Kidney (tissue), 14 donors: ENCODE measurements around the gene PLA2G4E. TPM values are rescaled to one million over a fixed set of nuclear protein-coding genes. Genes with fewer than 3 reads are reported as not detected.

Experiments used
- DNase-seq, 5 donors: peaks; one replicate each; pipeline ENCODE4 v3.0.0-alpha.2; 2013 to 2020
- FAIRE-seq: peaks from 2 replicates; lab custom pipeline; 2012; peaks lifted over from hg19 to GRCh38; lab: Jason Lieb, UNC
- H3K27ac ChIP-seq, 2 donors: one replicate each; pipeline ENCODE4 v1.7.0; 2013; ENCODE audit warnings: low read depth in 2 of 2, low read length in 2 of 2, inconsistent platforms in 1 of 2
- H3K27me3 ChIP-seq: one replicate; pipeline ENCODE4 v1.7.1; 2013; ENCODE audit warnings: low read length, inconsistent platforms; ENCODE audit not compliant: control insufficient read depth, insufficient read depth
- H3K36me3 ChIP-seq, 3 donors: one replicate each; pipeline versions ENCODE4 v1.7.0 to v1.7.1; 2013; ENCODE audit warnings: low read length in 3 of 3, control low read depth in 1 of 3, inconsistent platforms in 1 of 3; ENCODE audit not compliant: insufficient read depth in 3 of 3, control insufficient read depth in 2 of 3
- H3K4me1 ChIP-seq, 3 donors: one replicate each; pipeline versions ENCODE4 v1.7.0 to v1.7.1; 2013; ENCODE audit warnings: low read length in 3 of 3, inconsistent platforms in 1 of 3, low read depth in 1 of 3; ENCODE audit not compliant: control insufficient read depth in 2 of 3, insufficient read depth in 2 of 3
- H3K4me3 ChIP-seq, 3 donors: one replicate each; pipeline versions ENCODE4 v1.7.0 to v1.8.1; 2013; ENCODE audit warnings: low read length in 3 of 3, control low read depth in 1 of 3, inconsistent platforms in 1 of 3
- H3K9ac ChIP-seq, 3 donors: one replicate each; pipeline versions ENCODE4 v1.7.0 to v1.7.1; 2013; ENCODE audit warnings: low read length in 3 of 3, control low read depth in 1 of 3, inconsistent platforms in 1 of 3
- H3K9me3 ChIP-seq, 3 donors: one replicate each; pipeline versions ENCODE4 v1.7.0 to v1.7.1; 2013; ENCODE audit warnings: low read length in 3 of 3, control low read depth in 1 of 3, inconsistent platforms in 1 of 3; ENCODE audit not compliant: control insufficient read depth in 2 of 3, insufficient read depth in 1 of 3
- CTCF ChIP-seq: IDR thresholded peaks from 3 replicates; pipeline ENCODE4 v1.5.1; 2012; ENCODE audit warnings: mild to moderate bottlenecking, moderate library complexity, borderline replicate concordance; ENCODE audit not compliant: insufficient read depth; ENCODE audit errors: extremely low read depth
- intact Hi-C: fragments of 100-400 bp; cut with DNase I; formaldehyde crosslinking; loops from one replicate; pipeline ENCODE4 v1.11.1; 2022
- polyA plus RNA-seq: library from polyadenylated mRNA; stranded (reverse); fragments of 350-450 nt; fragmentation: Illumina TruSeq; extraction: RNeasy Lipid Tissue Mini Kit (QIAGEN cat#74804); gene quantifications from one replicate; pipeline ENCODE4 v1.2.3, GENCODE V29; 2014; ENCODE audit warnings: low read depth, low replicate concordance; ENCODE audit not compliant: insufficient read depth
- total RNA-seq: library from RNA; stranded (reverse); fragmentation: NEBNext Ultra II Directional; extraction: Animal tissue kit (Norgen Biotek cat#: 25700); gene quantifications from one replicate; pipeline ENCODE4 v1.2.1, GENCODE V29; 2021
- donor health status: control.
- donor health status: control.
- donor health status: control.
- donor health status: control.
- donor health status: control.
- donor health status: DM: yes; HTN: yes; CAD: no.
- donor health status: Normal renal cell carcinoma (clear cell type).

Gene PLA2G4E
- total and polyA plus RNA-seq, 2 donors from 2014 or later, result not detected

GRCh38 chr15:42018306-42019224 is 2.3 kb downstream of the PLA2G4E start:
- Histone ChIP-seq H3K9me3 (peaks cover 0 to 2% (median 0%) of the 10 kb centered on the region in 3 donors), H3K4me3 (no peak overlapping the region), H3K4me1 (no peaks in the 10 kb centered on the region), H3K27me3 (no peaks in the 10 kb centered on the region), H3K36me3 (no peaks in the 10 kb centered on the region), H3K9ac (no peak overlapping the region), H3K27ac (no peak overlapping the region)
- intact Hi-C loops, result no loop called here
- TF ChIP-seq CTCF, result no peak
- DNase-seq (no peak), FAIRE-seq (no peak)

- no peaks in the 10 kb centered on the region for H3K9me3 ChIP-seq
- FAIRE-seq, result no peak
- H3K27ac ChIP-seq, result no peak overlapping the region
- H3K4me3 ChIP-seq, result no peak overlapping the region
- H3K36me3 ChIP-seq, result no peaks in the 10 kb centered on the region
- intact Hi-C loops, result no loop called here
- no peak for TF ChIP-seq CTCF
- DNase-seq, result no peak
- H3K4me1 ChIP-seq, result peaks cover 0 to 2% (median 0%) of the 10 kb centered on the region in 3 donors
- H3K9ac ChIP-seq, result no peak overlapping the region
- H3K27me3 ChIP-seq, result no peaks in the 10 kb centered on the region
These were observed 3.9 kb downstream of the PLA2G4E start for GRCh38 chr15:42016971-42017370.

- Histone ChIP-seq H3K36me3 (no peaks in the 10 kb centered on the region), H3K9me3 (no peaks in the 10 kb centered on the region), H3K4me1 (peaks cover 0 to 2% (median 0%) of the 10 kb centered on the region in 3 donors), H3K27ac (no peak overlapping the region), H3K27me3 (no peaks in the 10 kb centered on the region), H3K4me3 (no peak overlapping the region), H3K9ac (no peak overlapping the region)
- intact Hi-C loops, result no loop called here
- DNase-seq, result no peak
- FAIRE-seq, result no peak
- no peak for TF ChIP-seq CTCF
These were observed 6.4 kb downstream of the PLA2G4E start for GRCh38 chr15:42014406-42014805.
